GM12878 (cell line): ENCODE results near the gene AP2A2. TPM values are rescaled to one million over a fixed set of nuclear protein-coding genes. Genes with fewer than 3 reads are reported as not detected.

Experiments used
- ATAC-seq: fragments of 200-7000 bp; cut with Tn5 transposase; 3 replicates; pipeline ENCODE4 v1.9.1; 2020; ENCODE audit warnings: mild to moderate bottlenecking, moderate library complexity
- BruUV-seq: library from RNA; stranded (reverse); fragments of 400-500 nt; replicated peaks from 2 replicates; lab custom pipeline; 2021; lab: Mats Ljungman, UMichigan
- CTCF ChIA-PET: fragments of 300-600 bp; sonication (Branson Sonifier 250); formaldehyde crosslinking; extraction: SDS; loops from one replicate; lab custom pipeline; 2021; ENCODE audit warnings: inconsistent platforms; lab: Yijun Ruan, JAX
- POLR2A ChIA-PET: fragments of 350-600 bp; formaldehyde crosslinking; extraction: SDS; loops from one replicate; lab custom pipeline; 2021; ENCODE audit warnings: inconsistent platforms; lab: Charles Lee
- RAD21 ChIA-PET: fragments of 300-600 bp; sonication (Branson Sonifier 250); formaldehyde crosslinking; loops from one replicate; lab custom pipeline; 2023; ENCODE audit warnings: antibody characterized with exemption; ENCODE audit not compliant: unreplicated experiment; lab: Charles Lee
- SMC1A ChIA-PET: fragments of 300-600 bp; sonication (Branson Sonifier 250); formaldehyde crosslinking; loops from one replicate; lab custom pipeline; 2023; ENCODE audit not compliant: unreplicated experiment, uncharacterized antibody; lab: Charles Lee
- DNase-seq: peaks from one replicate; pipeline ENCODE4 v3.0.0-alpha.2; 2011; ENCODE audit warnings: low read depth, low spot score
- FAIRE-seq: peaks from 3 replicates; lab custom pipeline; 2011; peaks lifted over from hg19 to GRCh38; lab: Jason Lieb, UNC
- H2AFZ ChIP-seq: 2 replicates; pipeline ENCODE4 v1.6.0; 2011; ENCODE audit warnings: low read depth, low read length, control low read depth; ENCODE audit not compliant: control insufficient read depth
- H3K27ac ChIP-seq: 2 replicates; pipeline ENCODE4 v1.5.1; 2011; ENCODE audit warnings: control low read depth; ENCODE audit not compliant: control insufficient read depth, insufficient read depth
- H3K27me3 ChIP-seq, 2 experiments: replicated peaks in 1 of 2; 2 replicates each; pipeline versions ENCODE4 v1.6.0 to v1.6.1; 2011; ENCODE audit warnings: low read length in 1 of 2; ENCODE audit not compliant: control insufficient read depth in 2 of 2, insufficient read depth in 2 of 2
- H3K36me3 ChIP-seq, 2 experiments: 2 replicates each; pipeline ENCODE4 v1.5.1; 2011; ENCODE audit warnings: low read length in 1 of 2; ENCODE audit not compliant: control insufficient read depth in 2 of 2, insufficient read depth in 2 of 2
- H3K4me1 ChIP-seq: 2 replicates; pipeline ENCODE4 v1.6.1; 2011; ENCODE audit warnings: mild to moderate bottlenecking, low read length, moderate library complexity, mixed read lengths; ENCODE audit not compliant: control insufficient read depth, insufficient read depth
- H3K4me2 ChIP-seq: 2 replicates; pipeline ENCODE4 v1.6.0; 2011; ENCODE audit warnings: control low read depth; ENCODE audit not compliant: control insufficient read depth, insufficient read depth
- H3K4me3 ChIP-seq: fragments of 200-600 bp; sonication (generic); 2 replicates; pipeline ENCODE4 v1.5.1; 2016
- H3K79me2 ChIP-seq: 2 replicates; pipeline ENCODE4 v1.6.0; 2011; ENCODE audit warnings: low read length; ENCODE audit not compliant: control insufficient read depth, insufficient read depth
- H3K9ac ChIP-seq: 2 replicates; pipeline ENCODE4 v1.8.0; 2011; ENCODE audit warnings: low read length, control low read depth, mixed read lengths; ENCODE audit not compliant: control insufficient read depth, insufficient read depth
- H3K9me3 ChIP-seq: replicated peaks from 3 replicates; pipeline ENCODE4 v1.5.1; 2011; ENCODE audit warnings: mild to moderate bottlenecking, low read length; ENCODE audit not compliant: control insufficient read depth, insufficient read depth
- H4K20me1 ChIP-seq: 2 replicates; pipeline ENCODE4 v1.6.0; 2011; ENCODE audit not compliant: control insufficient read depth, insufficient read depth
- ATF7 ChIP-seq: fragments of 450-650 bp; IDR thresholded peaks from 2 replicates; pipeline ENCODE4 v1.6.1; 2016; ENCODE audit warnings: low read depth, mild to moderate bottlenecking
- BMI1 ChIP-seq: fragments of 450-650 bp; IDR thresholded peaks from 2 replicates; pipeline ENCODE4 v1.6.1; 2016; ENCODE audit warnings: mild to moderate bottlenecking, moderate library complexity, borderline replicate concordance
- CHD4 ChIP-seq: fragments of 200-600 bp; sonication (generic); IDR thresholded peaks from 2 replicates; pipeline ENCODE4 v1.6.1; 2016; ENCODE audit warnings: mild to moderate bottlenecking
- ELK1 ChIP-seq: IDR thresholded peaks from 2 replicates; pipeline ENCODE4 v1.6.1; 2012; ENCODE audit warnings: low read depth, low read length, improper control_type of control experiment
- HDAC6 ChIP-seq: fragments of 200-600 bp; sonication (generic); IDR thresholded peaks from one replicate; pipeline ENCODE4 v1.8.0; 2017; ENCODE audit warnings: antibody characterized with exemption; ENCODE audit not compliant: unreplicated experiment
- MEF2B ChIP-seq: fragments of 450-650 bp; IDR thresholded peaks from 2 replicates; pipeline ENCODE4 v1.6.1; 2018; ENCODE audit warnings: mild to moderate bottlenecking, moderate library complexity; ENCODE audit not compliant: partially characterized antibody, poor library complexity, severe bottlenecking
- MYB ChIP-seq: fragments of 150-350 bp; IDR thresholded peaks from 2 replicates; pipeline ENCODE4 v1.6.1; 2014; ENCODE audit warnings: mild to moderate bottlenecking, low read depth, low read length, borderline replicate concordance
- NBN ChIP-seq: fragments of 450-650 bp; IDR thresholded peaks from 2 replicates; pipeline ENCODE4 v1.6.1; 2016
- NRF1 ChIP-seq: conservative IDR thresholded peaks from 2 replicates; pipeline ENCODE4 v1.6.1; 2011; ENCODE audit warnings: mild to moderate bottlenecking, low read depth, low read length, improper control_type of control experiment
- POU2F2 ChIP-seq: IDR thresholded peaks from 3 replicates; pipeline ENCODE4 v1.6.1; 2011; ENCODE audit warnings: low read depth, mild to moderate bottlenecking, low read length, borderline replicate concordance
- SREBF2 ChIP-seq: IDR thresholded peaks from 2 replicates; pipeline ENCODE4 v1.6.1; 2012; ENCODE audit warnings: mild to moderate bottlenecking, low read length
- WGBS: methylation state at CpG from one replicate; pipeline ENCODE4 v1.1.6; 2016; ENCODE audit warnings: low lambda C conversion rate; ENCODE audit not compliant: insufficient replicate concordance, insufficient coverage; ENCODE audit errors: missing lambda C conversion rate; 5-methylcytosine and 5-hydroxymethylcytosine counted together
- in situ Hi-C: fragments of 300-500 bp; cut with MboI; formaldehyde crosslinking; loops from 9 replicates; pipeline ENCODE4 v1.14.3; 2018; ENCODE audit warnings: mixed read lengths
- intact Hi-C: fragments of 100-400 bp; cut with micrococcal nuclease; formaldehyde crosslinking; loops from one replicate; pipeline ENCODE4 v1.14.2; 2022; ENCODE audit not compliant: unreplicated experiment
- polyA plus RNA-seq, 11 experiments: library from polyadenylated mRNA; depleted of rRNA in 4 of 11; unstranded in 6 of 11; stranded (reverse) in 5 of 11; fragments of >200 nt; fragmentation: Nextera tagmentation in 4 of 11; fragmentation: Illumina TruSeq in 1 of 11; extraction: Ambion mirVana in 4 of 11; extraction: Trizol in 1 of 11; gene quantifications; 1 replicate in 1 of 11; 2 replicates in 10 of 11; pipeline versions ENCODE4 v1.2.1 to v1.2.3, GENCODE V29; 2011 to 2016; ENCODE audit warnings: inconsistent platforms in 2 of 11, missing spikeins in 2 of 11, low read depth in 1 of 11
- total RNA-seq, 4 experiments: library from RNA; depleted of rRNA in 3 of 4; stranded (reverse); fragments of >200 nt in 3 of 4; fragmentation: Illumina TruSeq in 1 of 4; extraction: Trizol in 1 of 4; gene quantifications; 2 replicates each; pipeline versions ENCODE4 v1.2.1 to v1.2.3, GENCODE V29; 2013 to 2021

AP2A2 gene
- total and polyA plus RNA-seq, 10 of the 15 experiments (the other 5 are each of a cell fraction or from before 2014, with no cell fraction given): 0.58 to 48.8 (median 18.2) TPM

GRCh38 chr11:992577-992976 lies 66.9 kb downstream of the AP2A2 start:
- in situ Hi-C loops: no loop called here
- Histone ChIP-seq H3K4me2 (no peak overlapping the region), H3K27ac (no peak overlapping the region), H3K27me3 (no peaks in the 10 kb centered on the region), H3K36me3 (peaks cover 10 to 23% of the 10 kb centered on the region in 2 experiments; a peak in 3 of 4 replicates), H2AFZ (no peak overlapping the region), H3K79me2 (no peaks in the 10 kb centered on the region), H3K9me3 (no peaks in the 10 kb centered on the region), H3K9ac (no peak overlapping the region), H3K4me1 (peaks cover 19% of the 10 kb centered on the region), H3K4me3 (no peak overlapping the region), H4K20me1 (no peaks in the 10 kb centered on the region)
- TF ChIP-seq SREBF2 (no peak), ELK1 (no peak), MYB (no peak), NBN (no peak), CHD4 (no peak), ATF7 (no peak), BMI1 (no peak), POU2F2 (no peak), MEF2B (no peak), NRF1 (no peak), HDAC6 (no peak)
- 98% methylated on average over 16 of the region's 16 CpGs for WGBS
- FAIRE-seq (no peak), ATAC-seq (no peak), DNase-seq (no peak)
- ChIA-PET RAD21 (no interaction called here), CTCF (no interaction called here), POLR2A (no interaction called here), SMC1A (no interaction called here)
- no TSS peak for BruUV-seq
- intact Hi-C loops: no loop called here
